GM12872 (cell line): ENCODE measurements around the gene PPP2R2C.

Source experiments
- CTCF ChIP-seq: IDR thresholded peaks from 3 replicates; pipeline ENCODE4 v1.5.1; 2011; ENCODE audit warnings: low read depth, mild to moderate bottlenecking, low read length, moderate library complexity; ENCODE audit not compliant: insufficient read depth

PPP2R2C gene

GRCh38 chr4:6316461-6317003 lies 155.9 kb downstream of the PPP2R2C start:
- no peak for TF ChIP-seq CTCF

- no peak for TF ChIP-seq CTCF
Measured at GRCh38 chr4:6313216-6313615, 159.2 kb downstream of the PPP2R2C start.

GRCh38 chr4:6309777-6310176 lies 162.6 kb downstream of the PPP2R2C start:
- TF ChIP-seq CTCF, result no peak

GRCh38 chr4:6308899-6309643 lies 163.3 kb downstream of the PPP2R2C start:
- no peak for TF ChIP-seq CTCF

- no peak for TF ChIP-seq CTCF
Measured at GRCh38 chr4:6307891-6308290, 164.5 kb downstream of the PPP2R2C start.

- TF ChIP-seq CTCF, result no peak
Measured at GRCh38 chr4:6307230-6307629, 165.2 kb downstream of the PPP2R2C start.

- TF ChIP-seq CTCF, result no peak
Measured at GRCh38 chr4:6306299-6306698, 166.1 kb downstream of the PPP2R2C start.
